Activated T-cell treated with anti-CD3 and anti-CD28 coated beads, Interleukin-2, amount 50 U/mL, for 24 hours (primary cell): ENCODE results near the gene NFE2L3.
"Not testable (repeated sequence)": the region's sequence is repeated elsewhere in the genome, so short reads cannot be mapped to it uniquely, and the experiment has no call there.

Experiments used
- DNase-seq: peaks from one replicate; pipeline ENCODE4 v3.0.0-alpha.2; 2020
- H3K27ac Mint-ChIP-seq: 2 replicates; pipeline ENCODE4 v1.8.0; 2020; ENCODE audit warnings: mild to moderate bottlenecking, mixed read lengths
- H3K27me3 Mint-ChIP-seq: 2 replicates; pipeline ENCODE4 v1.8.0; 2020; ENCODE audit warnings: mixed read lengths
- H3K36me3 Mint-ChIP-seq: 2 replicates; pipeline ENCODE4 v1.8.0; 2020; ENCODE audit warnings: low read depth, mixed read lengths
- H3K4me1 Mint-ChIP-seq: 2 replicates; pipeline ENCODE4 v1.8.0; 2020; ENCODE audit warnings: low read depth, mixed read lengths
- H3K4me3 Mint-ChIP-seq: 2 replicates; pipeline ENCODE4 v1.8.0; 2020; ENCODE audit warnings: mild to moderate bottlenecking, moderate library complexity, mixed read lengths
- H3K9me3 Mint-ChIP-seq: 2 replicates; pipeline ENCODE4 v1.8.0; 2020; ENCODE audit warnings: mixed read lengths

The NFE2L3 gene

GRCh38 chr7:26183545-26184280, 31.7 kb downstream of the NFE2L3 start:
- H3K27me3 Mint-ChIP-seq: no peaks in the 10 kb centered on the region
- peak overlapping the region; percentile 90 for H3K27ac Mint-ChIP-seq
- no peak overlapping the region for H3K4me3 Mint-ChIP-seq
- peaks cover 79% of the 10 kb centered on the region for H3K4me1 Mint-ChIP-seq
- no peaks in the 10 kb centered on the region for H3K9me3 Mint-ChIP-seq
- H3K36me3 Mint-ChIP-seq: peaks cover 93% of the 10 kb centered on the region
- DNase-seq: no peak

DNA sequence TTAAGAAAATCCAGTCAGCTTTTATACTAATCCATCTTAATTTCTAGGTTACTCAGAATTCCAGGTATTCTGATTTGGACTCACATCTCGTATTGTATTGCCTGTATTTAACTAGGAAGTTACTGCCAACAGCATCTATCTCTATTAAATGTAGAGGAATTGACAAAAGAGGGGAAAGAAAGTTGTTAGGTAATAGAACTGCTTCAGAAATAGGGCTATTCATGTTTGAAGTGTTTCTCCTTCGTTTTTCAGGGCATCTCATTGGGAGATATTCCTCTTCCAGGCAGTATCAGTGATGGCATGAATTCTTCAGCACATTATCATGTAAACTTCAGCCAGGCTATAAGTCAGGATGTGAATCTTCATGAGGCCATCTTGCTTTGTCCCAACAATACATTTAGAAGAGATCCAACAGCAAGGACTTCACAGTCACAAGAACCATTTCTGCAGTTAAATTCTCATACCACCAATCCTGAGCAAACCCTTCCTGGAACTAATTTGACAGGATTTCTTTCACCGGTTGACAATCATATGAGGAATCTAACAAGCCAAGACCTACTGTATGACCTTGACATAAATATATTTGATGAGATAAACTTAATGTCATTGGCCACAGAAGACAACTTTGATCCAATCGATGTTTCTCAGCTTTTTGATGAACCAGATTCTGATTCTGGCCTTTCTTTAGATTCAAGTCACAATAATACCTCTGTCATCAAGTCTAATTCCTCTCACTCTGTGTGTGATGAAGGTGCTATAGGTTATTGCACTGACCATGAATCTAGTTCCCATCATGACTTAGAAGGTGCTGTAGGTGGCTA, 32.5 kb downstream of the NFE2L3 start:
- H3K27me3 Mint-ChIP-seq, H3K9me3 Mint-ChIP-seq, DNase-seq: not testable (repeated sequence)
- peak overlapping the region; percentile 90 for H3K27ac Mint-ChIP-seq
- H3K4me1 Mint-ChIP-seq: peaks cover 83% of the 10 kb centered on the region
- H3K36me3 Mint-ChIP-seq: peaks cover 93% of the 10 kb centered on the region
- peak overlapping the region; percentile 1 for H3K4me3 Mint-ChIP-seq

GRCh38 chr7:26185131-26185843, 33.3 kb downstream of the NFE2L3 start:
- Mint-ChIP-seq H3K36me3 (peaks cover 93% of the 10 kb centered on the region), H3K4me1 (peaks cover 84% of the 10 kb centered on the region), H3K27me3 (no peaks in the 10 kb centered on the region), H3K27ac (peak overlapping the region; percentile 90), H3K9me3 (no peaks in the 10 kb centered on the region), H3K4me3 (peak overlapping the region; percentile 1)
- DNase-seq: no peak

DNA sequence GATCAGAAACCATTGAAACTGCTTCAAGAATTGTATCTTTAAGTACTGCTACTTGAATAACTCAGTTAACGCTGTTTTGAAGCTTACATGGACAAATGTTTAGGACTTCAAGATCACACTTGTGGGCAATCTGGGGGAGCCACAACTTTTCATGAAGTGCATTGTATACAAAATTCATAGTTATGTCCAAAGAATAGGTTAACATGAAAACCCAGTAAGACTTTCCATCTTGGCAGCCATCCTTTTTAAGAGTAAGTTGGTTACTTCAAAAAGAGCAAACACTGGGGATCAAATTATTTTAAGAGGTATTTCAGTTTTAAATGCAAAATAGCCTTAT, 33.8 kb downstream of the NFE2L3 start:
- Mint-ChIP-seq H3K27ac (peak overlapping the region; percentile 90), H3K27me3 (no peaks in the 10 kb centered on the region), H3K36me3 (peaks cover 93% of the 10 kb centered on the region), H3K4me3 (no peak overlapping the region), H3K4me1 (peaks cover 85% of the 10 kb centered on the region), H3K9me3 (no peaks in the 10 kb centered on the region)
- DNase-seq: no peak

- Mint-ChIP-seq H3K27ac (peak overlapping the region; percentile 92), H3K4me3 (peak overlapping the region; percentile 50), H3K27me3 (no peaks in the 10 kb centered on the region), H3K36me3 (peaks cover 93% of the 10 kb centered on the region), H3K4me1 (peaks cover 86% of the 10 kb centered on the region), H3K9me3 (no peaks in the 10 kb centered on the region)
- no peak for DNase-seq
These were observed 34.6 kb downstream of the NFE2L3 start for GRCh38 chr7:26186364-26187311.

- Mint-ChIP-seq H3K4me3 (peak overlapping the region; percentile 50), H3K9me3 (no peaks in the 10 kb centered on the region), H3K27me3 (no peaks in the 10 kb centered on the region), H3K4me1 (peaks cover 86% of the 10 kb centered on the region), H3K27ac (peak overlapping the region; percentile 92), H3K36me3 (peaks cover 93% of the 10 kb centered on the region)
- DNase-seq: no peak
These were observed 35.6 kb downstream of the NFE2L3 start for GRCh38 chr7:26187380-26188205.

DNA sequence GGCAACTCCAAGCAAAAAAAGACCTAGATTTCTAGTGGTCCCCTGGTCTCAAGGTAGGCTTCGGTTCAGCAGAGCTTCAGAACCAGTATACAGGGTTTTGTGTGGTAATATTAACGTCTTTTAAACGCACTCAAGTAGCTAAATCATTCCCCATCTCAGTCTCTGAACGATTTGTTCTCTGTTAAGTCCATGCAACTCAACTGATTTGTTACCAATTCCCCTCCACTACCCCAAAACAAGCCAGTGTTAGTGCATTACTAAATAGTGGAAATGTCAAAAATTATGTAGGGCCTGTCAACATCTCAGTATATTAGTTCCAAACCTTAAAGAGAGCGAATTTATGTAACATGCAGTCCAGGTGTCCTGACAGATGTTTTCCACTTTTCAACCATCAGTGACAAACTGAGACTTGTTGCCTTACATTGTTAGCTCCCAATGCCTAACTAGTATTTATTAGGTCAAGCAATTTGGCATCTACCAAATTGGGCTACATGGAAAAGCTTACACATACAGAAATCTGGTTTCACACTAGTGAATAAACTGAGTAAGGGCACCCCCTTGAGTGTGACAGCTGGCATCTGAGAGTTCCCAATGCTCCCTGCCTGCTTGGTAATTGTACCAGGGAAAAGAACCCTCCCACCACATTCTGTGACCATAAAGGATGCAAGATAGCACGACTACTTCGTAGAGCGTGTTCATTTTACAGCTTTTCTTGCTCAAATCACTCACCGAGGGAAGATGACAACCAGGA, 36.4 kb downstream of the NFE2L3 start:
- no peak for DNase-seq
- H3K36me3 Mint-ChIP-seq: peaks cover 96% of the 10 kb centered on the region
- H3K27ac Mint-ChIP-seq: peak overlapping the region; percentile 92
- no peaks in the 10 kb centered on the region for H3K9me3 Mint-ChIP-seq
- H3K4me3 Mint-ChIP-seq: peak overlapping the region; percentile 50
- peaks cover 94% of the 10 kb centered on the region for H3K4me1 Mint-ChIP-seq
- H3K27me3 Mint-ChIP-seq: no peaks in the 10 kb centered on the region

DNA sequence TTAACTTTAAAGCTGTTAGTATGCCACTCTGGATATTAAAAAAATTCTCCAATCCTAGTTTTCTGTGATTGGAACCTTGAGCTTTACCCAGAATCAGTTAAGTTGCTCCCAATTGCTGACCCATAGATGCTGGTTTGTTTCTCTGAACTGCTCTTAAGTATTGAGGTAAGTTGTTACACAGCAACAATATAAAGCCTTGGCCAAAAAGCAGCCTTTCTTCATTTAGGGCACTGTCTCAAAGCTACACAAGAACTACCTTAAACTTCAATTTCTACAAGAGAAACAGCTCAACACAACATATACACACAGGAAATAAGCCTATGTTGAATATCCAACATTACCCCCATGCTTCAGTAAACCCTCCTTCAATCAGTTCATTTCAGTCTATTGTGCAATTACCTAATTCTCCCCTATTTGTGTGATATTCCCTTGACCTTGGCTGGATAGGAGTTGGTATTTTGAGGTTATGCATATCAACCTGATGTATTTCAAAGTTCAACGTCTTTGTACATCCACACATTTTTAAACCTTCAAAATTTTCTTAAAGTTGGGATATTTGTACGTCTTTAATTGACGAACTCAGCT, 37.1 kb downstream of the NFE2L3 start:
- Mint-ChIP-seq H3K27ac (peak overlapping the region; percentile 92), H3K27me3 (no peaks in the 10 kb centered on the region), H3K4me1 (peaks cover 95% of the 10 kb centered on the region), H3K9me3 (no peaks in the 10 kb centered on the region), H3K36me3 (peaks cover 96% of the 10 kb centered on the region), H3K4me3 (peak overlapping the region; percentile 23)
- no peak for DNase-seq

- H3K36me3 Mint-ChIP-seq: peaks cover 96% of the 10 kb centered on the region
- no peak for DNase-seq
- no peaks in the 10 kb centered on the region for H3K9me3 Mint-ChIP-seq
- H3K4me1 Mint-ChIP-seq: peaks cover 95% of the 10 kb centered on the region
- H3K27me3 Mint-ChIP-seq: no peaks in the 10 kb centered on the region
- peak overlapping the region; percentile 92 for H3K27ac Mint-ChIP-seq
- H3K4me3 Mint-ChIP-seq: peak overlapping the region; percentile 23
These were observed 37.7 kb downstream of the NFE2L3 start for GRCh38 chr7:26189697-26190096.

DNA sequence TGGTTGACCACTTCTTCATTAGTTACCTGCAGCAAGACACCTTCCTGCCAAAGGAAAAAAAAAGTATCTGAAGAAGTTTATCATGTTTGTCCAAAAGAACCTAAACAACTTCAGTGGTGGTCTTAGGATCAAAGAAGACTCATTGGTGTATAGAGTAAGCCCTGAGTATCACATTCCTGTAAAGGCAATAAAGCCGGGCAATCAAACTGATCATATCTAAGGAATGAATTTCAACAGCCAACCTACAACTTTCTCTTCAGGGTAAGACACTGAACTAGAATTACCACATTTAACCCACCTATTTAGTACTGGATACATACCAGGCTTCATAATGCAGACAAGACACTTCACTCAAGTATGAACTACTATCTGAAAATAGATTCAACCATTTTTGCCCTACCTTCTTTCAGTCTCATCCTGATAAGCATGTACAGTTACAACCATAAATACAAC, 38.4 kb downstream of the NFE2L3 start:
- H3K9me3 Mint-ChIP-seq: no peaks in the 10 kb centered on the region
- peaks cover 96% of the 10 kb centered on the region for H3K36me3 Mint-ChIP-seq
- peak overlapping the region; percentile 89 for H3K27ac Mint-ChIP-seq
- H3K27me3 Mint-ChIP-seq: no peaks in the 10 kb centered on the region
- H3K4me3 Mint-ChIP-seq: peak overlapping the region; percentile 51
- peaks cover 92% of the 10 kb centered on the region for H3K4me1 Mint-ChIP-seq
- DNase-seq: no peak

DNA sequence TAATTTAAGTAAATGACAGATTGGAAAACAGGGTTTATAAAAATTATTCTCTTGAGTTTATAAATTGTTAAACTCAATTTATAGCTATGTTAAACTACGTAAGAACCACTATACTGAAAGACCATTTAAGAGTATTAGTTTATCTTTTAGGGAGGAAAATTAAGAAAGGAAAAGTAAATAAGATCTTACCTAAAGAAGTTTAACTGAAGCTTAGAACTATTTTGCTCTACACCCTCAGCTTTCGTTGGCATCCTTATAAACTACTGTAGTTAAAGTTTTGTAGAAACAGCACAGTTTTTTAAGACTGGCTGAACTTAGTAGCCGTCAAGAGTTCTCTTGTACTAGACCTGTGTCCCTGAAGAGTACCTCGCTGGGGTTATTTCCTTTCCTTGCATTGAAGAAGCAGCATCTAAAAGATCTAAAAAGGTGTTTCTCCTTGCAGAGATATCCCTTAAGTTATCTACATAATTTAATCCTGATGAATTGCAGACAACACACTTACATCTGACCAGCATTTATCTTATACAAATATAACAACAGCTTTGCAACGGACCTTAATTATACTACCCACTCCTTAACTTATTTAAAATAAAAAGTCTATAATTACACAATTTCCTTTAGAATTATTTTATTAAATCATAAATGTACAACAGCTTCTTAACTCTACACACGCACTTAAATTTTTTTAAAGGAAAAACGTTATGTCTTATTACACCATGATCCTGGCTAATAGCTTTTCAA, 39.4 kb downstream of the NFE2L3 start:
- H3K36me3 Mint-ChIP-seq: peaks cover 100% of the 10 kb centered on the region
- H3K4me3 Mint-ChIP-seq: peak overlapping the region; percentile 100
- H3K27me3 Mint-ChIP-seq: no peaks in the 10 kb centered on the region
- DNase-seq: no peak
- H3K27ac Mint-ChIP-seq: peak overlapping the region; percentile 96
- H3K4me1 Mint-ChIP-seq: peaks cover 93% of the 10 kb centered on the region
- no peaks in the 10 kb centered on the region for H3K9me3 Mint-ChIP-seq

GRCh38 chr7:26191974-26192479, 40.0 kb downstream of the NFE2L3 start:
- no peaks in the 10 kb centered on the region for H3K9me3 Mint-ChIP-seq
- H3K4me3 Mint-ChIP-seq: peak overlapping the region; percentile 100
- H3K4me1 Mint-ChIP-seq: peaks cover 93% of the 10 kb centered on the region
- peak overlapping the region; percentile 96 for H3K27ac Mint-ChIP-seq
- no peaks in the 10 kb centered on the region for H3K27me3 Mint-ChIP-seq
- no peak for DNase-seq
- peaks cover 100% of the 10 kb centered on the region for H3K36me3 Mint-ChIP-seq
